Mammary epithelial cell (primary cell): ENCODE data around the gene BAHCC1.

ENCODE experiments used
- CTCF ChIP-seq, 2 donors: IDR thresholded peaks in 1 of 2; conservative IDR thresholded peaks in 1 of 2; 2 replicates each; pipeline ENCODE4 v1.5.1; 2011 to 2012; ENCODE audit warnings: inconsistent platforms in 2 of 2, low read length in 2 of 2, mild to moderate bottlenecking in 2 of 2, control low read depth in 1 of 2, low read depth in 1 of 2; ENCODE audit not compliant: insufficient read depth in 1 of 2; ENCODE audit errors: extremely low read depth in 1 of 2
- EZH2 ChIP-seq: IDR thresholded peaks from 2 replicates; pipeline ENCODE4 v1.6.1; 2012; ENCODE audit warnings: low read length, inconsistent platforms, borderline replicate concordance

DNA sequence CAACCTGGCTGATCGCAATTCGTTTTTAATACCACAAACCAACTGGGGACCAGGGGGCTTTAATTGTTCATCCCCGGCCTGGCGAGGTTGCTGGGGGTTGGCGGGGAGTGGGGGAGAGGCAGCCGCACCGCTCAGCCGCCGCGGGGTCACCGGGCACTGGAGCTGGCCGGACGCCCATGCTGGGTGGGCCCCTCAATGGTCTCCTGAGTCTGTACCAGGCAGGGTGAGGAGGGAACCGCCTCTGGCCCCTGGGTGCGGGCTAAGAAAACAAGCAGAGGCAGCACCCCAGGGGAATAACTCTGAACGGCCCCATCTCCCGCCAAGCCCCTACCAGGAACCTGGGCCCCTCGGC, 73.5 kb downstream of the BAHCC1 start:
- TF ChIP-seq EZH2 = no peak
- TF ChIP-seq CTCF (conservative IDR thresholded peaks at IDR 0.05 in 1 of 2, IDR thresholded peaks at IDR 0.05 in 1 of 2; ENCODE audit: extremely low read depth in 1 of 2, insufficient read depth in 1 of 2, low read depth in 1 of 2, low read length in 2 of 2) = no peak
